WTC11 (cell line): ENCODE measurements around the gene ADGRF5. TPM values are rescaled to one million over a fixed set of nuclear protein-coding genes. Genes with fewer than 3 reads are reported as not detected.

Experiments used
- ATAC-seq: fragments of 200-7000 bp; cut with Tn5 transposase; 2 replicates; pipeline ENCODE4 v1.10.0; 2021; ENCODE audit warnings: mild to moderate bottlenecking, moderate library complexity
- CTCF ChIA-PET: fragments of 300-600 bp; sonication (Branson Sonifier 250); formaldehyde crosslinking; loops from one replicate; lab custom pipeline; 2021; ENCODE audit warnings: antibody characterized with exemption; lab: Charles Lee
- POLR2A ChIA-PET: fragments of 350-600 bp; sonication (Branson Sonifier 250); formaldehyde crosslinking; loops from one replicate; lab custom pipeline; 2021; ENCODE audit warnings: antibody characterized with exemption; lab: Charles Lee
- DNase-seq: peaks from one replicate; pipeline ENCODE4 v3.0.0; 2021; ENCODE audit warnings: low spot score
- H3K27ac Mint-ChIP-seq: 2 replicates; pipeline ENCODE4 v1.8.0; 2021; ENCODE audit warnings: mixed read lengths
- H3K27me3 Mint-ChIP-seq: 2 replicates; pipeline ENCODE4 v1.8.0; 2021; ENCODE audit warnings: low read depth, mild to moderate bottlenecking, moderate library complexity, mixed read lengths
- H3K36me3 Mint-ChIP-seq: 2 replicates; pipeline ENCODE4 v1.8.0; 2021; ENCODE audit warnings: mixed read lengths
- H3K4me1 Mint-ChIP-seq: 2 replicates; pipeline ENCODE4 v1.8.0; 2022; ENCODE audit warnings: mixed read lengths
- H3K4me3 Mint-ChIP-seq: 2 replicates; pipeline ENCODE4 v1.8.0; 2021; ENCODE audit warnings: mild to moderate bottlenecking, moderate library complexity, mixed read lengths
- H3K9me3 Mint-ChIP-seq: 2 replicates; pipeline ENCODE4 v1.8.0; 2021; ENCODE audit warnings: mixed read lengths
- ATF1 ChIP-seq: sonication (generic); formaldehyde crosslinking; IDR thresholded peaks from 2 replicates; pipeline ENCODE4 v1.8.1; 2023; ENCODE audit warnings: mild to moderate bottlenecking, moderate library complexity, missing genetic modification reagents
- E2F1 ChIP-seq: sonication (generic); formaldehyde crosslinking; IDR thresholded peaks from 2 replicates; pipeline ENCODE4 v1.8.0; 2022; ENCODE audit warnings: mild to moderate bottlenecking, missing genetic modification reagents
- E2F4 ChIP-seq: sonication (generic); formaldehyde crosslinking; IDR thresholded peaks from 2 replicates; pipeline ENCODE4 v1.8.1; 2022; ENCODE audit warnings: low read depth, mild to moderate bottlenecking, moderate library complexity, missing genetic modification reagents, borderline replicate concordance
- EMX1 ChIP-seq: fragments of 250-450 bp; sonication (Bioruptor Pico); IDR thresholded peaks from 2 replicates; pipeline ENCODE4 v1.8.0; 2021; ENCODE audit warnings: mild to moderate bottlenecking
- FOXJ3 ChIP-seq: sonication (generic); formaldehyde crosslinking; IDR thresholded peaks from 2 replicates; pipeline ENCODE4 v1.9.0; 2021; ENCODE audit warnings: missing genetic modification reagents, mild to moderate bottlenecking, borderline replicate concordance
- GRHL2 ChIP-seq: fragments of 250-450 bp; sonication (Bioruptor Pico); IDR thresholded peaks from 2 replicates; pipeline ENCODE4 v1.8.0; 2022; ENCODE audit warnings: mild to moderate bottlenecking, moderate library complexity; ENCODE audit not compliant: insufficient replicate concordance, severe bottlenecking
- GTF2I ChIP-seq: fragments of 250-450 bp; sonication (Bioruptor Pico); conservative IDR thresholded peaks from 2 replicates; pipeline ENCODE4 v1.4.0; 2021; ENCODE audit warnings: mild to moderate bottlenecking
- HMGA2 ChIP-seq: fragments of 250-450 bp; sonication (Bioruptor Pico); IDR thresholded peaks from 2 replicates; pipeline ENCODE4 v1.4.0; 2021; ENCODE audit warnings: mild to moderate bottlenecking, moderate library complexity
- KAT7 ChIP-seq: sonication (generic); formaldehyde crosslinking; IDR thresholded peaks from 2 replicates; pipeline ENCODE4 v1.8.1; 2023; ENCODE audit warnings: missing genetic modification reagents, mild to moderate bottlenecking, borderline replicate concordance
- MAX ChIP-seq: sonication (generic); formaldehyde crosslinking; IDR thresholded peaks from 2 replicates; pipeline ENCODE4 v1.8.0; 2022; ENCODE audit warnings: mild to moderate bottlenecking, missing genetic modification reagents
- NFATC4 ChIP-seq: fragments of 250-450 bp; sonication (Bioruptor Pico); IDR thresholded peaks from 2 replicates; pipeline ENCODE4 v1.9.0; 2021; ENCODE audit warnings: mild to moderate bottlenecking
- NR1H2 ChIP-seq: sonication (generic); formaldehyde crosslinking; IDR thresholded peaks from 2 replicates; pipeline ENCODE4 v1.9.0; 2021; ENCODE audit warnings: mild to moderate bottlenecking, moderate library complexity, missing genetic modification reagents
- NR2C2 ChIP-seq: sonication (generic); formaldehyde crosslinking; IDR thresholded peaks from 2 replicates; pipeline ENCODE4 v1.8.0; 2022; ENCODE audit warnings: mild to moderate bottlenecking, missing genetic modification reagents
- OVOL2 ChIP-seq: fragments of 250-450 bp; sonication (Bioruptor Pico); IDR thresholded peaks from 2 replicates; pipeline ENCODE4 v1.9.0; 2021; ENCODE audit warnings: mild to moderate bottlenecking, borderline replicate concordance
- TCF7 ChIP-seq: sonication (generic); formaldehyde crosslinking; IDR thresholded peaks from 2 replicates; pipeline ENCODE4 v1.8.0; 2022; ENCODE audit warnings: mild to moderate bottlenecking, low read depth, missing genetic modification reagents, moderate library complexity
- TP53 ChIP-seq: sonication (generic); formaldehyde crosslinking; IDR thresholded peaks from 2 replicates; pipeline ENCODE4 v1.8.1; 2023; ENCODE audit warnings: mild to moderate bottlenecking, missing genetic modification reagents
- USF2 ChIP-seq: sonication (generic); formaldehyde crosslinking; IDR thresholded peaks from 2 replicates; pipeline ENCODE4 v1.8.1; 2023; ENCODE audit warnings: mild to moderate bottlenecking, missing genetic modification reagents, moderate library complexity
- ZNF232 ChIP-seq: sonication (generic); formaldehyde crosslinking; IDR thresholded peaks from 2 replicates; pipeline ENCODE4 v1.8.0; 2022; ENCODE audit warnings: mild to moderate bottlenecking, missing genetic modification reagents
- ZNF396 ChIP-seq: fragments of 250-450 bp; sonication (Bioruptor Pico); IDR thresholded peaks from 2 replicates; pipeline ENCODE4 v1.8.0; 2021; ENCODE audit warnings: mild to moderate bottlenecking, moderate library complexity, borderline replicate concordance
- ZSCAN18 ChIP-seq: fragments of 250-450 bp; sonication (Bioruptor Pico); IDR thresholded peaks from 2 replicates; pipeline ENCODE4 v2.1.2; 2022; ENCODE audit warnings: mild to moderate bottlenecking, moderate library complexity
- total RNA-seq: library from RNA; stranded (reverse); gene quantifications from 3 replicates; pipeline ENCODE4 v1.2.3, GENCODE V29; 2021
- TF ChIP-seq, protein P1 (sequence below): sonication (generic); formaldehyde crosslinking; IDR thresholded peaks from 2 replicates; pipeline ENCODE4 v1.8.1; 2022; ENCODE audit warnings: mild to moderate bottlenecking, missing genetic modification reagents, moderate library complexity, borderline replicate concordance
- TF ChIP-seq, protein P2 (sequence below): sonication (generic); formaldehyde crosslinking; conservative IDR thresholded peaks from 2 replicates; pipeline ENCODE4 v1.8.1; 2022; ENCODE audit warnings: mild to moderate bottlenecking, missing genetic modification reagents
- TF ChIP-seq, protein P3 (sequence below): sonication (generic); formaldehyde crosslinking; IDR thresholded peaks from 2 replicates; pipeline ENCODE4 v1.8.0; 2023; ENCODE audit warnings: missing genetic modification reagents, mild to moderate bottlenecking, borderline replicate concordance

The ADGRF5 gene
- total RNA-seq, 1 experiment from 2014 or later = 0.24 TPM

DNA sequence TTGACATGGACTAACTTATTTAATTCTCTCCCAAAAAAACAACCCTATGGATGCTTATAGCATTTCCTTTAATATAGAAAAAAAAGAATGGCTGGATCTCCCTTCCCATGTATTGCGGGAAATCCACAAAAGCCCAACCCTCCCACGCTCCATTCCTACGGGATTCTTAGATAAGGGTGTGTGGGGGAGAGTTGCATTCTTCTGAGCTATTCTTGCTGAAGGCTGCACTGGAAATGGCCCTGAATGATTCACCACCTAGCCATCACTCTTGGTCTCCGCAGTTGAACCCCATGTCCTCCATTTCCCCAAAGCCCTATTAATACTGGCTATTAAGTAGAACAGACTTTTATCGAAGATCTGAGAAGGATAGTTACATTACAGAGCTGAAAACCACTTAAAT, 41.9 kb upstream of the ADGRF5 start:
- Mint-ChIP-seq H3K36me3 (no peaks in the 10 kb centered on the region), H3K4me3 (no peak overlapping the region), H3K9me3 (no peaks in the 10 kb centered on the region), H3K27ac (no peak overlapping the region), H3K4me1 (no peaks in the 10 kb centered on the region), H3K27me3 (no peaks in the 10 kb centered on the region)
- no peak for TF ChIP-seq ZNF232 (CRISPR knock-in tag)
- TF ChIP-seq NR2C2 (CRISPR knock-in tag) = no peak
- no peak for TF ChIP-seq MAX (CRISPR knock-in tag)
- TF ChIP-seq FOXJ3 (CRISPR knock-in tag) = no peak
- TF ChIP-seq HMGA2 (CRISPR knock-in tag) = no peak
- TF ChIP-seq ZSCAN18 = no peak
- TF ChIP-seq TCF7 (CRISPR knock-in tag) = no peak
- TF ChIP-seq USF2 (CRISPR knock-in tag) = no peak
- TF ChIP-seq E2F1 (CRISPR knock-in tag) = no peak
- TF ChIP-seq ATF1 = no peak
- TF ChIP-seq, protein P1, sequence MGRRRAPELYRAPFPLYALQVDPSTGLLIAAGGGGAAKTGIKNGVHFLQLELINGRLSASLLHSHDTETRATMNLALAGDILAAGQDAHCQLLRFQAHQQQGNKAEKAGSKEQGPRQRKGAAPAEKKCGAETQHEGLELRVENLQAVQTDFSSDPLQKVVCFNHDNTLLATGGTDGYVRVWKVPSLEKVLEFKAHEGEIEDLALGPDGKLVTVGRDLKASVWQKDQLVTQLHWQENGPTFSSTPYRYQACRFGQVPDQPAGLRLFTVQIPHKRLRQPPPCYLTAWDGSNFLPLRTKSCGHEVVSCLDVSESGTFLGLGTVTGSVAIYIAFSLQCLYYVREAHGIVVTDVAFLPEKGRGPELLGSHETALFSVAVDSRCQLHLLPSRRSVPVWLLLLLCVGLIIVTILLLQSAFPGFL (CRISPR knock-in tag) = no peak
- TF ChIP-seq NR1H2 (CRISPR knock-in tag) = no peak
- TF ChIP-seq KAT7 = no peak
- TF ChIP-seq TP53 = no peak
- TF ChIP-seq, protein P2, sequence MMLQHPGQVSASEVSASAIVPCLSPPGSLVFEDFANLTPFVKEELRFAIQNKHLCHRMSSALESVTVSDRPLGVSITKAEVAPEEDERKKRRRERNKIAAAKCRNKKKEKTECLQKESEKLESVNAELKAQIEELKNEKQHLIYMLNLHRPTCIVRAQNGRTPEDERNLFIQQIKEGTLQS (CRISPR knock-in tag) = no peak
- TF ChIP-seq ZNF396 (CRISPR knock-in tag) = no peak
- TF ChIP-seq GRHL2 (CRISPR knock-in tag) = no peak
- no peak for TF ChIP-seq NFATC4
- ChIA-PET POLR2A (no interaction called here), CTCF (no interaction called here)
- ATAC-seq (no peak), DNase-seq (no peak)

DNA sequence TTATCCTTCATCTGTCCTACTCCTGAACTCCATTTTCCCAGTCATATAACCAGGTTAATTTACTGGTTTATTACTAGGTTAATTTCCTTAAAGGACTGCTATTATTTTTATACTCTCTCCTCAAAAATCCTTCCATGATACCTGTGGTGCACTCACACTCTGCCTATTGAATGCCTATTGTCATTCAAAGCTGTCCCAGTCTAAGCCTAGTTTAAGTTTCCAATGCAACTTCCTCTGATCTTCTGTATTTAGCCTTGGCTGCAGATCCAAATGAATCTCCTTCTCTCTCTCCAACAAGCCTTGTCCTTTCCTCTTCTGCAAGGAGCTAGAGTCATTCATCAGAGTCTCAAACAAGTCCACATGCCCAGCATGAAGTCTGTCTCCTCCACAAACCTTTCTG, 41.3 kb upstream of the ADGRF5 start:
- ChIA-PET POLR2A (no interaction called here), CTCF (no interaction called here)
- ATAC-seq (peak; percentile 72), DNase-seq (no peak)
- Mint-ChIP-seq H3K9me3 (no peaks in the 10 kb centered on the region), H3K4me3 (no peak overlapping the region), H3K27me3 (no peaks in the 10 kb centered on the region), H3K36me3 (no peaks in the 10 kb centered on the region), H3K27ac (no peak overlapping the region), H3K4me1 (no peaks in the 10 kb centered on the region)
- TF ChIP-seq, protein P3, sequence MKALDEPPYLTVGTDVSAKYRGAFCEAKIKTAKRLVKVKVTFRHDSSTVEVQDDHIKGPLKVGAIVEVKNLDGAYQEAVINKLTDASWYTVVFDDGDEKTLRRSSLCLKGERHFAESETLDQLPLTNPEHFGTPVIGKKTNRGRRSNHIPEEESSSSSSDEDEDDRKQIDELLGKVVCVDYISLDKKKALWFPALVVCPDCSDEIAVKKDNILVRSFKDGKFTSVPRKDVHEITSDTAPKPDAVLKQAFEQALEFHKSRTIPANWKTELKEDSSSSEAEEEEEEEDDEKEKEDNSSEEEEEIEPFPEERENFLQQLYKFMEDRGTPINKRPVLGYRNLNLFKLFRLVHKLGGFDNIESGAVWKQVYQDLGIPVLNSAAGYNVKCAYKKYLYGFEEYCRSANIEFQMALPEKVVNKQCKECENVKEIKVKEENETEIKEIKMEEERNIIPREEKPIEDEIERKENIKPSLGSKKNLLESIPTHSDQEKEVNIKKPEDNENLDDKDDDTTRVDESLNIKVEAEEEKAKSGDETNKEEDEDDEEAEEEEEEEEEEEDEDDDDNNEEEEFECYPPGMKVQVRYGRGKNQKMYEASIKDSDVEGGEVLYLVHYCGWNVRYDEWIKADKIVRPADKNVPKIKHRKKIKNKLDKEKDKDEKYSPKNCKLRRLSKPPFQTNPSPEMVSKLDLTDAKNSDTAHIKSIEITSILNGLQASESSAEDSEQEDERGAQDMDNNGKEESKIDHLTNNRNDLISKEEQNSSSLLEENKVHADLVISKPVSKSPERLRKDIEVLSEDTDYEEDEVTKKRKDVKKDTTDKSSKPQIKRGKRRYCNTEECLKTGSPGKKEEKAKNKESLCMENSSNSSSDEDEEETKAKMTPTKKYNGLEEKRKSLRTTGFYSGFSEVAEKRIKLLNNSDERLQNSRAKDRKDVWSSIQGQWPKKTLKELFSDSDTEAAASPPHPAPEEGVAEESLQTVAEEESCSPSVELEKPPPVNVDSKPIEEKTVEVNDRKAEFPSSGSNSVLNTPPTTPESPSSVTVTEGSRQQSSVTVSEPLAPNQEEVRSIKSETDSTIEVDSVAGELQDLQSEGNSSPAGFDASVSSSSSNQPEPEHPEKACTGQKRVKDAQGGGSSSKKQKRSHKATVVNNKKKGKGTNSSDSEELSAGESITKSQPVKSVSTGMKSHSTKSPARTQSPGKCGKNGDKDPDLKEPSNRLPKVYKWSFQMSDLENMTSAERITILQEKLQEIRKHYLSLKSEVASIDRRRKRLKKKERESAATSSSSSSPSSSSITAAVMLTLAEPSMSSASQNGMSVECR = no peak
- TF ChIP-seq EMX1 (CRISPR knock-in tag) = no peak
- TF ChIP-seq GTF2I = no peak
- TF ChIP-seq ZNF232 (CRISPR knock-in tag) = no peak
- TF ChIP-seq OVOL2 (CRISPR knock-in tag) = no peak
- no peak for TF ChIP-seq E2F4 (CRISPR knock-in tag)
- no peak for TF ChIP-seq USF2 (CRISPR knock-in tag)
- TF ChIP-seq ZNF396 (CRISPR knock-in tag) = no peak
